GM21447 (cell line): ENCODE results near the gene ROCK2.

Experiments used
- ATAC-seq: cut with Tn5 transposase; IDR thresholded peaks from one replicate; pipeline ENCODE4 v1.9.1; 2021; ENCODE audit not compliant: unreplicated experiment

The ROCK2 gene

GRCh38 chr2:11131166-11131920, 213.1 kb downstream of the ROCK2 start:
- no peak for ATAC-seq
